AG09319 (cell line): Measurements from ENCODE around the gene TACC3.

ENCODE experiments used
- DNase-seq: peaks from one replicate; pipeline ENCODE4 v3.0.0-alpha.2; 2010; ENCODE audit warnings: low read depth; ENCODE audit errors: extremely low read depth
- TF ChIP-seq, protein P1 (sequence below): IDR thresholded peaks from 2 replicates; pipeline ENCODE4 v1.5.1; 2011; ENCODE audit warnings: low read depth, mild to moderate bottlenecking, inconsistent platforms, low read length, moderate library complexity

The TACC3 gene

DNA sequence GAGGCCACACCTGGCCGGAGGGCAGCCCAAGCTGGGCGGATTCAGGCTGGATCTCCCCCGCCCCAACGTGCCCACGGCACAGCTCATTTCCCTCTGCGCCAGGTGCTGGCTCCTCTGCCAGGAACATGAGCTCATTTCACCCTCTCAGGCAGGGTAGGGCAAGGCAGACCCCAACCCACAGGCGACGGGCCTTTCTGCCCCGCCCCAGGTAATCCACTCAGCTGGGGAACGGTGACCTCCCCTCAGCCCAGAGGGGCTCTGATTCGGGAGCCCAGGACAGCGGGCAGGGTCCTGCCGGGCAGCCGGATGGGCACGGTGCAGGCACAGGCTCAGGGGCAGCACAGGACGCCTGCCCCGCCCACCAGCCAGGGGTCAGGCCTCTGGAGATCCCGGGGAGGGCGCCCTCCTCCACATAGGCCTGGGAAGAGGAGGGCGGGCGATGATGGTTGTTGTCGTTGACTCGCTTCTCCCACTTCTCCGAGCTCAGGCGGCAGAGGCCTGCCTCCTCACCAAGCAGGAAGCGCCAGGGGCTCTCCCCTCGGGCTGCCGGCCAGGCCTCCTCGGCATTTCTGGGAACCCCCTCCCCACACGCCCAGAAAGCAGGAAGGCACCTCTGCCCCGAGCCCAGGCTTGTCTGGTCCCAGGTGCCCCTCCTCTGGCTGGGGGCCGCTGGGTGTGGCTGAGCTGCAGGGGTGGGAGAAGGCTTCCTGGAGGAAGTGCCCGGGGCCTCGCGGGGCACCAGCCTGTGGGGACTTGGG, 31.1 kb downstream of the TACC3 start:
- TF ChIP-seq, protein P1, sequence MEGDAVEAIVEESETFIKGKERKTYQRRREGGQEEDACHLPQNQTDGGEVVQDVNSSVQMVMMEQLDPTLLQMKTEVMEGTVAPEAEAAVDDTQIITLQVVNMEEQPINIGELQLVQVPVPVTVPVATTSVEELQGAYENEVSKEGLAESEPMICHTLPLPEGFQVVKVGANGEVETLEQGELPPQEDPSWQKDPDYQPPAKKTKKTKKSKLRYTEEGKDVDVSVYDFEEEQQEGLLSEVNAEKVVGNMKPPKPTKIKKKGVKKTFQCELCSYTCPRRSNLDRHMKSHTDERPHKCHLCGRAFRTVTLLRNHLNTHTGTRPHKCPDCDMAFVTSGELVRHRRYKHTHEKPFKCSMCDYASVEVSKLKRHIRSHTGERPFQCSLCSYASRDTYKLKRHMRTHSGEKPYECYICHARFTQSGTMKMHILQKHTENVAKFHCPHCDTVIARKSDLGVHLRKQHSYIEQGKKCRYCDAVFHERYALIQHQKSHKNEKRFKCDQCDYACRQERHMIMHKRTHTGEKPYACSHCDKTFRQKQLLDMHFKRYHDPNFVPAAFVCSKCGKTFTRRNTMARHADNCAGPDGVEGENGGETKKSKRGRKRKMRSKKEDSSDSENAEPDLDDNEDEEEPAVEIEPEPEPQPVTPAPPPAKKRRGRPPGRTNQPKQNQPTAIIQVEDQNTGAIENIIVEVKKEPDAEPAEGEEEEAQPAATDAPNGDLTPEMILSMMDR: no peak
- no peak for DNase-seq

DNA sequence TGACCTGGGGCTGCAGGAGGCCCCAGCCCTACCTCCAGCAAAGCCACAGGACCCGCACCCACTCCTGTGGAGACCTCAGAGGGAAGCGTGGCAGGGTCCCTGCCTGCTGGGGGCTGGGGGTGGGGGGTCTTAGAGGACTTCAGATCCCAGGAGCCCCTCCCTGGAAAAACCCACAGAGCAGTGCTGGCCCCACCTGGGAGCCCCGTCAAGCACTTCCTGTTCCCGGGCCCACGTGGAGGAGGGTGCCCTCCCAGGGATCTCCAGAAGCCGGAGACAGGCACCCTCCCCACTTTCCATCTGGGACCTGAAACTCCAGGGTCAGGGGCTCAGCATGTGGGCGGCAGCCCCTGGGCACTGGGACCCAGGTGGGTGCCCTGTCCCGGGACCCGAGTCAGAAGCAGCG, 32.0 kb downstream of the TACC3 start:
- TF ChIP-seq, protein P1: no peak

DNA sequence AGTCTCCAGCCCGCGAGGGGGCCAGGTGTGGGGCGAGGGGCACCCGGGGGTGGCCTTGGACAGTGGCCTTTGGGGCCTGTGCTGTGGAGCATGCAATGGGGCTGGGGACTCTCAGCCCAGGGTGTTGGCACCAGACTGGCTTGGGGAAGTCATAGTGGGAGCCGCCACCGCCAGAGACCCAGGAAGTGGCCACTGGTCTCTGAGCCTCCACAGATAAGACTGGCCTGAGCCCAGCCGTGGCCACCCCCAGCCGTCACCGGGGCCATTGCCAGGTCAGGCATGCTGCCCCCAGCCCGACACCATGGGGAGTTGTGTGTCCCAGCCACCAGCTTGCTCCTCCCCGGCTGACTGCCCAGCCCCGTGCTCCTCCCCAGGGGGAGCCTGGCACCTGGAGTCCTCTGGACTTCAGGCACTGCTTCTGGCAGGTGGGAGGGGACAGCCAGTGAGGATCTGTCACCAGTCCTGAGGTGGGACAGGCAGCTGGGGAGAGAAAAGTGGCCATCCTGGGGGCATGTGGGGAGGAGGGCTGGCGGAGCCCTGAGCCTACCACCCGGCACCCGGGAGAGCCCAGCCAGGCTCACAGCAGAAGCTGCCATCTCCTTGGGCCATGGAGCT, 32.5 kb downstream of the TACC3 start:
- no peak for DNase-seq
- TF ChIP-seq, protein P1: no peak

More for the DNA sequence above, 32.0 kb downstream of the TACC3 start:
- DNase-seq: no peak

DNA sequence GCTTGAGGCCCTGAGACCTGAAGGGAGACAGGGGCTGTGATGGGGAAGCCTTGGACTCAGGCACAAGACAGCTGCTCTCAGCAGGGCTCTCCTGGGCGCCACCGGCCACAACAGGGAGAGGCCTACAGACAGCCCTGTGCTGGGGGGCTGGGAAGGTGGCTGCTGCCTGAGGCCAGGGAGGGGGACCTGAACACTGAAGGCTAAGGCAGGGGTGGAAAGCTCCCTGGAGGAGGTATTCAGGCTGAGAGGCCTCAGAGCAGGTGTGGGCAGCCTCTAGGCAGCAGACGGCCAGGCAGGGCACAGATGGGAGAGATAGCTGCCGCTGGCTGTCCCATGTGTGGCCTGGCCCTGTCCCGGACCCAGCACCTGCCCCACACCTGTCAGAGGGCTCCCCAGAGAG, 33.0 kb downstream of the TACC3 start:
- DNase-seq: no peak
- TF ChIP-seq, protein P1: no peak

DNA sequence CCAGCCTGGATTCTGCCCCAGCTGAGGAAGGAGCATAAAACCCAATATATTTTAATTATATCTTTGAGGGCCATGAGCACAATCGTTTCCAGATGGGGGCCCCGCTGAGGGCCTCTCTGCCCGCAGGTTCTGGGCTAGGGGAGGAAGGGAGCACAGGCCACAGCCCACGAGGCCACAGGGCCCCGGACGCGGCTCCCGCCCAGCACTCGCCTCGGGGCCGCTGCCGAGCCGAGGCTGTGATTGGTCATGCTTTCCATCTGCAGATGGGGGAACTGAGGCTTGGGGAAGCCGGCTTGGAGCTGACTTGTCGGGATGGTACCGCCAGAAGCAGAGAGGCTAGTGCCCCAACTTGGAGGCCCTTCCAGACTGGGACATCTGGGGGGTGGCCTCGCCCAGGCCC, 34.0 kb downstream of the TACC3 start:
- TF ChIP-seq, protein P1: no peak
- no peak for DNase-seq

DNA sequence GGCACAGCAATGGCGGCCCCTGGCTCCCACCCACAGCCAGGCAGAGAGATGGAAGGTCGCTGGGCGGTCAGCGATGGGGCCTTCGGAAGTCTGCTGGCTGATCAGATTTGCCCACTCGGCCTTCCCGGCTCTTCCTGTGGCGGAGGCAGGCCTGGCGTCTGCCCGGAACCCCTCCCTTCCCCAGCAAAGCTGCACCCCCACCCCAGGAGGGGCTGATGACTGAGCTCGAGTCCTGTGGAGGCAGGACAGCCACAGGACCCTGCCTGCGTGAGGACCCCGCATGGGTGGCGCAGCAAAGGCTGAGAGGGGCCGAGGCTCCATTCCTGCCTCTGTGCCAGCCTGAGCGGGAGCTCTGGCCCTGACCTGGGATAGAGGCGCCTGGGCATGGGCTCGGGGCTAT, 34.8 kb downstream of the TACC3 start:
- DNase-seq: no peak

More for the DNA sequence above, 34.8 kb downstream of the TACC3 start:
- TF ChIP-seq, protein P1: no peak
